ENCODE data around the gene MBLAC1. TPM values are rescaled to one million over a fixed set of nuclear protein-coding genes. Genes with fewer than 3 reads are reported as not detected.

The MBLAC1 gene
- total and polyA plus RNA-seq, 9 of the 15 experiments (the other 6 are each of a cell fraction or from before 2014, with no cell fraction given), result 0.03 to 3.1 (median 0.52) TPM

DNA sequence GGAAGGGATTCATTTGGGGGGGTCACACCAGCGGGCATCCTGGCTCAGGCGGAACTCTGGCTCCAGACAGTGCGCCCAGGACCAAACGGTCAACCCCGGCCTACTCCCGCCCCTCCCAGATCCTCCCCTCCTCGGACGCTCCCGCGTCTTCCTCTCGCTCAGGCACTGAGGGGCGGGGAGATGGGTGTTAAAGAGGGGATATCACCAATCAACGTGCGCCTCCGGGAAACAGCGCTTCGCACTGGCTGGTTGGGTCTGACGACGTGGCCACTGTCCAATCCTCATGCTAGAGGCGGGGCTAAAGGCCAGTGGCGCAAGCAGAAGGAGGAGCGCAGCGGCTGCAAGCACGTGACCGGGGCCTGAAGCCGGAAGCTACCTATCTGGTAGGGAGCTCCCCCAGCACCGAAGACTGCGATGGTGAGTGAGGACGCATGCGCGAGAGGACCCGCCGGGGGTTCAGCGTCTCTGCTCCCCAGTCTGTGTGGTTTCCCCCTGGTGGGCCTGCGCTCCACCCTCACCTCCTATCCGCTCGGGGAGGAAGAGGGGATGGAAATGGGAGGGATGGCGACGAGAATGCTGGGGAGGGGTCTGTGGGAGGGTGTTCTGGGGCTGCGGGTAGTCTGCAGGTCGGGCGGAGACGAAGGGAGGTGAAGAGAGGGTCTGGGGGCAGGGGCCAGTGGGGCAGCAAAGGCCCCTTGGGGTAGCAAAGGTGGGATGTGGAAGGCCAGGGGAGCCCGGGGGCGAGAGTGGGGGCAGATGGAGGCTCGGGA is 22.0 kb downstream of the MBLAC1 start, which contains the start of gene LAMTOR4 (continued):
- TF ChIP-seq NR2C1 (IDR thresholded peaks at IDR 0.05) (no peak; the same call in 1 of the 2 replicates), NR2C1 (tag; IDR thresholded peaks at IDR 0.05) (no peak), SNRNP70 (optimal IDR thresholded peaks at IDR 0.05; ENCODE audit: low read depth, low read length) (no peak), ZFX (CRISPR knock-in tag; IDR thresholded peaks at IDR 0.05) (peak; percentile 71), LCOR (CRISPR knock-in tag; IDR thresholded peaks at IDR 0.05) (peak; percentile 95; the same call in 1 of the 2 replicates), HDAC6 (IDR thresholded peaks at IDR 0.05; ENCODE audit: low read depth, low read length) (no peak), HMG20A (CRISPR knock-in tag; conservative IDR thresholded peaks at IDR 0.05) (no peak), NR3C1 (CRISPR knock-in tag; IDR thresholded peaks at IDR 0.05) (no peak), ZNF232 (CRISPR knock-in tag; IDR thresholded peaks at IDR 0.05) (0 out of 2 replicates have a peak, but pooled peaks have one; percentile 14), PPARD (CRISPR knock-in tag; IDR thresholded peaks at IDR 0.05) (no peak), TBL1XR1 (IDR thresholded peaks at IDR 0.05; ENCODE audit: low read length in 2 of 2) (no peak; a peak in 1 of 4 replicates), OTX1 (CRISPR knock-in tag; IDR thresholded peaks at IDR 0.05) (peak; percentile 96), SPI1 (IDR thresholded peaks at IDR 0.05; ENCODE audit: borderline replicate concordance, low read depth, low read length) (peak; percentile 23; the same call in 1 of the 2 replicates), ZNF23 (CRISPR knock-in tag; IDR thresholded peaks at IDR 0.05) (no peak), ZNF79 (CRISPR knock-in tag; IDR thresholded peaks at IDR 0.05; ENCODE audit: low read depth) (no peak), ZNF143 (CRISPR knock-in tag; IDR thresholded peaks at IDR 0.05) (no peak), ZNF717 (CRISPR knock-in tag; IDR thresholded peaks at IDR 0.05) (no peak), MTA2 (IDR thresholded peaks at IDR 0.05; ENCODE audit: low read depth) (no peak)
- TF ChIP-seq, protein P1, sequence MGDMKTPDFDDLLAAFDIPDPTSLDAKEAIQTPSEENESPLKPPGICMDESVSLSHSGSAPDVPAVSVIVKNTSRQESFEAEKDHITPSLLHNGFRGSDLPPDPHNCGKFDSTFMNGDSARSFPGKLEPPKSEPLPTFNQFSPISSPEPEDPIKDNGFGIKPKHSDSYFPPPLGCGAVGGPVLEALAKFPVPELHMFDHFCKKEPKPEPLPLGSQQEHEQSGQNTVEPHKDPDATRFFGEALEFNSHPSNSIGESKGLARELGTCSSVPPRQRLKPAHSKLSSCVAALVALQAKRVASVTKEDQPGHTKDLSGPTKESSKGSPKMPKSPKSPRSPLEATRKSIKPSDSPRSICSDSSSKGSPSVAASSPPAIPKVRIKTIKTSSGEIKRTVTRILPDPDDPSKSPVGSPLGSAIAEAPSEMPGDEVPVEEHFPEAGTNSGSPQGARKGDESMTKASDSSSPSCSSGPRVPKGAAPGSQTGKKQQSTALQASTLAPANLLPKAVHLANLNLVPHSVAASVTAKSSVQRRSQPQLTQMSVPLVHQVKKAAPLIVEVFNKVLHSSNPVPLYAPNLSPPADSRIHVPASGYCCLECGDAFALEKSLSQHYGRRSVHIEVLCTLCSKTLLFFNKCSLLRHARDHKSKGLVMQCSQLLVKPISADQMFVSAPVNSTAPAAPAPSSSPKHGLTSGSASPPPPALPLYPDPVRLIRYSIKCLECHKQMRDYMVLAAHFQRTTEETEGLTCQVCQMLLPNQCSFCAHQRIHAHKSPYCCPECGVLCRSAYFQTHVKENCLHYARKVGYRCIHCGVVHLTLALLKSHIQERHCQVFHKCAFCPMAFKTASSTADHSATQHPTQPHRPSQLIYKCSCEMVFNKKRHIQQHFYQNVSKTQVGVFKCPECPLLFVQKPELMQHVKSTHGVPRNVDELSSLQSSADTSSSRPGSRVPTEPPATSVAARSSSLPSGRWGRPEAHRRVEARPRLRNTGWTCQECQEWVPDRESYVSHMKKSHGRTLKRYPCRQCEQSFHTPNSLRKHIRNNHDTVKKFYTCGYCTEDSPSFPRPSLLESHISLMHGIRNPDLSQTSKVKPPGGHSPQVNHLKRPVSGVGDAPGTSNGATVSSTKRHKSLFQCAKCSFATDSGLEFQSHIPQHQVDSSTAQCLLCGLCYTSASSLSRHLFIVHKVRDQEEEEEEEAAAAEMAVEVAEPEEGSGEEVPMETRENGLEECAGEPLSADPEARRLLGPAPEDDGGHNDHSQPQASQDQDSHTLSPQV (IDR thresholded peaks at IDR 0.05), result no peak
- TF ChIP-seq, protein P2, sequence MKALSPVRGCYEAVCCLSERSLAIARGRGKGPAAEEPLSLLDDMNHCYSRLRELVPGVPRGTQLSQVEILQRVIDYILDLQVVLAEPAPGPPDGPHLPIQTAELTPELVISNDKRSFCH (CRISPR knock-in tag; IDR thresholded peaks at IDR 0.05), result no peak
- TF ChIP-seq, protein P2 (tag; IDR thresholded peaks at IDR 0.05), result no peak
